Cardiac muscle cell (in vitro differentiated cells and primary cell): ENCODE measurements around the gene UBE2Q2. TPM values are rescaled to one million over a fixed set of nuclear protein-coding genes. Genes with fewer than 3 reads are reported as not detected.

Experiments used
- DNase-seq, 2 donors: peaks; one replicate each; pipeline versions ENCODE4 v3.0.0 to v3.0.0-alpha.2; 2010 to 2017; ENCODE audit warnings: low read depth in 1 of 2, low spot score in 1 of 2
- H3K27ac ChIP-seq: fragments of 200-600 bp; sonication (generic); 2 replicates; pipeline ENCODE4 v1.5.1; 2016
- H3K27me3 ChIP-seq: fragments of 200-600 bp; sonication (generic); 2 replicates; pipeline ENCODE4 v1.6.0; 2016; ENCODE audit warnings: control low read depth
- H3K36me3 ChIP-seq: fragments of 200-600 bp; sonication (generic); 2 replicates; pipeline ENCODE4 v1.5.1; 2016; ENCODE audit warnings: control low read depth
- H3K4me1 ChIP-seq: fragments of 200-600 bp; sonication (generic); 2 replicates; pipeline ENCODE4 v1.8.1; 2017; ENCODE audit warnings: low read depth, mild to moderate bottlenecking, mixed run types
- H3K4me3 ChIP-seq: fragments of 200-600 bp; sonication (generic); 2 replicates; pipeline ENCODE4 v1.5.1; 2016; ENCODE audit warnings: mild to moderate bottlenecking
- H3K9me3 ChIP-seq: fragments of 200-600 bp; sonication (generic); 2 replicates; pipeline ENCODE4 v1.5.1; 2017; ENCODE audit warnings: low read depth, mild to moderate bottlenecking, control low read depth
- CTCF ChIP-seq: IDR thresholded peaks from 2 replicates; pipeline ENCODE4 v1.5.1; 2012; ENCODE audit warnings: low read depth, mild to moderate bottlenecking, low read length
- polyA plus RNA-seq: library from polyadenylated mRNA; unstranded; fragments of >200 nt; fragmentation: Nextera tagmentation; extraction: Ambion mirVana; gene quantifications from 2 replicates; pipeline ENCODE4 v1.2.1, GENCODE V29; 2016
- total RNA-seq: library from RNA; depleted of rRNA; stranded (reverse); fragments of >200 nt; gene quantifications from 2 replicates; pipeline ENCODE4 v1.2.3, GENCODE V29; 2016

Gene UBE2Q2
- total and polyA plus RNA-seq, 2 experiments from 2014 or later: 33.7 to 36.7 TPM

- peaks cover 5% of the 10 kb centered on the region for H3K36me3 ChIP-seq
- no peaks in the 10 kb centered on the region for H3K9me3 ChIP-seq
- no peak for DNase-seq
- H3K4me3 ChIP-seq: no peak overlapping the region
- no peaks in the 10 kb centered on the region for H3K27me3 ChIP-seq
- TF ChIP-seq CTCF: no peak
- H3K27ac ChIP-seq: no peak overlapping the region
- no peaks in the 10 kb centered on the region for H3K4me1 ChIP-seq
These were observed 43.9 kb downstream of the UBE2Q2 start for GRCh38 chr15:75887178-75887577.

DNA sequence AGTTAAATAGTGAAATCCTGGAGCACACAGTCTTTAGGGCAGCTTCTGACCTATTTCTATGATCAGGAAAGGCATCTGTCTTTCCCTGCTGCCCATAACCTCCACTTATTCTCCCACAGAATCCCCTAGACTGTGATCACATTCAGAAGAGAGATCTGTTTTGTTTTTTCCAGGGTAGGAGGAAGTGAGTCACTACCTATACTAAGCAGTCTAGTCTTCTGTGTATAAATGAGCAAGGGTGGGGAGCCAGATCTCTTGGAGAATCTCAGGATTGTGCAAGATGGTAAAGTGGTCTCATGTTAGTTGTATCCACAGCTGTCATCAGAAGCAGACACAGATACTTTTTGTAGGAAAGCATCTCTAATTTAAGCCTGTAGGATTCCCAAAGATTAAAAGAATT lies 48.6 kb downstream of the UBE2Q2 start:
- DNase-seq: peak in 1 of 2 donors; percentile 80
- Histone ChIP-seq H3K9me3 (no peaks in the 10 kb centered on the region), H3K4me3 (no peak overlapping the region), H3K27me3 (no peaks in the 10 kb centered on the region), H3K4me1 (no peaks in the 10 kb centered on the region), H3K27ac (no peak overlapping the region), H3K36me3 (peaks cover 9% of the 10 kb centered on the region)
- no peak for TF ChIP-seq CTCF

DNA sequence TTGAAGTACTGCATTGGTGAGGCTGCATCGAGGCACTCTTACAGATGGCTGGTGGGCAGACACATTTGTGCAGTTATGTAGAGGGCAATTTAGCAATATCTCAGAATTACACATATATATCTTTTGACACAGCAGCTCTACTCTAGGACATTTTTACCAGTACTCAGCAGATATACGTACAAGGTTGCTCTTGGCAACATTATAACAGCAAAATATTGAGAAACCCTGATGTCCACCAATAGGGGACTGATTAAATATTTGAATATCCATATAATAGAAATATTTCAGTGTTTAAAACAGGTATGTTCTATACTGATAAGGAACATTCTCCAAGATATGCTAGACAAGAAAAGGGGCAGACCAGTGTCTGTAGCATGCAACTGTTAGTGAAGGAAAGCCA lies 52.5 kb downstream of the UBE2Q2 start:
- no peak for TF ChIP-seq CTCF
- Histone ChIP-seq H3K4me3 (no peak overlapping the region), H3K27ac (peak overlapping the region; percentile 1), H3K27me3 (no peaks in the 10 kb centered on the region), H3K9me3 (no peaks in the 10 kb centered on the region), H3K36me3 (peaks cover 7% of the 10 kb centered on the region), H3K4me1 (peaks cover under 1% of the 10 kb centered on the region)
- DNase-seq: no peak

DNA sequence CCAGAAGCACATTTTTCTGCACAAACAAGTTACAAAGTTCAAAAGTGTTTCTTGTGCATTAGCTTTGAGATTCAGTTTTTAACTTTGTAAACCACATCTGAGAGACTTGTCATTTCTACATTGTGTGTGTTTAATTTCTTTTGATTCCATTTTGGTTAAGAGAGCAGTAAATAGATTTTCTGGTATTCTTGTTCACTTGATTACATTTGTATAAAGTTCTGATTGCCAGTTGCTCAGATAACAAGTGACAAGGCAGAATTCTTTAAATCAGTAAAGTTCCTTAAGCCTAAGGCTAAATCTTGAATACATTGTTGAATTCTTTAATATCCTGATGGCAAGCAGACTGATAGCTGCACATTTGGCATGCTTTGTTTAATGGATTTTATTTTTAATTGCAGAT lies 57.3 kb downstream of the UBE2Q2 start:
- Histone ChIP-seq H3K36me3 (peaks cover 2% of the 10 kb centered on the region), H3K27me3 (no peaks in the 10 kb centered on the region), H3K27ac (peak overlapping the region; percentile 86), H3K4me1 (peaks cover 15% of the 10 kb centered on the region), H3K9me3 (no peaks in the 10 kb centered on the region), H3K4me3 (no peak overlapping the region)
- no peak for TF ChIP-seq CTCF
- DNase-seq: no peak

DNA sequence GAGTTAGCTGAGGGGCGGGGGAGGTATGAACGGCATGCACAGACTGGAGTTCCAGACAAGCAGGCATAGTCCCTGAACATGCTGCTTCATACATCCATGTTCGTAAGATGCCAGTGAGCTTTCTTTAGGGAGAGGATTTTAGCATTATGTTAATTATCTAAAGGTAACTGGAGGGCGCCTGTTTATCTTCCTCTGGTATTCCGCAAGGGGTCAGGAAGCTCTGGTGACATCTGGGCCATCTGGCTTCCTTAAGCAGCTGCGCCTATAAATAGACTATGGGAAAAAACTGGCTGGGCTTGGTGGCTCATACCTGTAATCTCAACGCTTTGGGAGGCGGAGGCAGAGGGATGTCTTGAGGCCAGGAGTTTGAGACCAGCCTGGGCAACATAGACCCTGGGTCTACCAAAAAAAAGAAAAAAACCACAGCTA lies 58.9 kb downstream of the UBE2Q2 start:
- peaks cover 15% of the 10 kb centered on the region for H3K4me1 ChIP-seq
- H3K9me3 ChIP-seq: no peaks in the 10 kb centered on the region
- TF ChIP-seq CTCF: no peak
- H3K4me3 ChIP-seq: no peak overlapping the region
- peak; percentile 11 to 94 for DNase-seq
- no peaks in the 10 kb centered on the region for H3K27me3 ChIP-seq
- peak overlapping the region; percentile 86 for H3K27ac ChIP-seq
- H3K36me3 ChIP-seq: peaks cover 2% of the 10 kb centered on the region
